Large intestine (tissue), 3 donors: ENCODE results near the gene PLXDC2. TPM values are rescaled to one million over a fixed set of nuclear protein-coding genes. Genes with fewer than 3 reads are reported as not detected.

Experiments
- DNase-seq, 2 donors: peaks; one replicate each; pipeline versions ENCODE4 v3.0.0 to v3.0.0-alpha.2; 2013
- H3K27ac ChIP-seq: one replicate; pipeline ENCODE4 v1.5.1; 2013; ENCODE audit warnings: low read length
- H3K27me3 ChIP-seq: 2 replicates; pipeline ENCODE4 v1.6.1; 2013; ENCODE audit warnings: low read length; ENCODE audit not compliant: control insufficient read depth, insufficient read depth
- H3K36me3 ChIP-seq: 2 replicates; pipeline ENCODE4 v1.6.1; 2013; ENCODE audit warnings: low read length; ENCODE audit not compliant: control insufficient read depth, insufficient read depth
- H3K4me1 ChIP-seq: one replicate; pipeline ENCODE4 v1.6.1; 2013; ENCODE audit warnings: low read length; ENCODE audit not compliant: control insufficient read depth, insufficient read depth
- H3K4me3 ChIP-seq: one replicate; pipeline ENCODE4 v1.5.1; 2013; ENCODE audit warnings: low read length
- H3K9me3 ChIP-seq: one replicate; pipeline ENCODE4 v1.6.1; 2013; ENCODE audit warnings: mild to moderate bottlenecking, low read depth, low read length, moderate library complexity; ENCODE audit not compliant: control insufficient read depth
- WGBS: methylation state at CpG from one replicate; pipeline ENCODE4 v1.1.5; 2013; ENCODE audit warnings: low lambda C conversion rate; ENCODE audit not compliant: insufficient coverage; 5-methylcytosine and 5-hydroxymethylcytosine counted together
- polyA plus RNA-seq: library from polyadenylated mRNA; unstranded; fragments of 120-200 nt; gene quantifications from one replicate; pipeline ENCODE4 v1.2.1, GENCODE V29; 2013

PLXDC2 gene
- polyA plus RNA-seq, 1 donor = 19.0 TPM

- Histone ChIP-seq H3K27me3 (no peaks in the 10 kb centered on the region), H3K4me1 (no peaks in the 10 kb centered on the region), H3K36me3 (no peaks in the 10 kb centered on the region), H3K27ac (no peak overlapping the region), H3K4me3 (no peak overlapping the region), H3K9me3 (no peaks in the 10 kb centered on the region)
- DNase-seq = no peak
- 100% methylated on average over 1 of the region's 5 CpGs for WGBS
Observed at GRCh38 chr10:19906108-19906791, 90.0 kb downstream of the PLXDC2 start.

GRCh38 chr10:19908991-19909696 lies 92.9 kb downstream of the PLXDC2 start:
- H3K27ac ChIP-seq = no peak overlapping the region
- no peaks in the 10 kb centered on the region for H3K4me1 ChIP-seq
- DNase-seq = no peak
- no peaks in the 10 kb centered on the region for H3K27me3 ChIP-seq
- no CpG with 5 or more reads among the region's 3 CpGs for WGBS
- peaks cover 3% of the 10 kb centered on the region for H3K9me3 ChIP-seq
- H3K4me3 ChIP-seq = no peak overlapping the region
- H3K36me3 ChIP-seq = no peaks in the 10 kb centered on the region

GRCh38 chr10:19911886-19912285 lies 95.7 kb downstream of the PLXDC2 start:
- H3K36me3 ChIP-seq = no peaks in the 10 kb centered on the region
- H3K27ac ChIP-seq = no peak overlapping the region
- peaks cover 3% of the 10 kb centered on the region for H3K9me3 ChIP-seq
- no peak for DNase-seq
- no peaks in the 10 kb centered on the region for H3K27me3 ChIP-seq
- H3K4me3 ChIP-seq = no peak overlapping the region
- no peaks in the 10 kb centered on the region for H3K4me1 ChIP-seq
- no CpG with 5 or more reads among the region's 2 CpGs for WGBS

DNA sequence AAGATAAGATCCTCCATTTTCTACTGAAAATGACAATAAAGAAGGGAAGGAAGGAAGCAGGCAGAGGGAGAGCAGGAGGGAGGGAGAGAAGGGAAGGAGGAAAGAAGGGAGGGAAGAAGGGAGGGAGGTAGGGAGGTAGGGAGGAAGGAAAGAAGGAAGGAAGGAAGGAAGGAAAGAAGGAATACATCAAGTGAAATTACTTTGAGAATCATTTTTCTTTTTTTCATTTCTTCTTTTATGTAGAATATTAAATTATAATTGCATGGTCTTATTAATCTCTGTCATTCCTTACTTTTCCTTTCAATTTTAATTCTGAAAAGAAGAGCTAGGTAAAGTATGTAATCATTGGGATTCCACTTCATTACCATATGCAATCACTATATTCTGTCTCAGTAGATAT lies 97.8 kb downstream of the PLXDC2 start:
- Histone ChIP-seq H3K27ac (no peak overlapping the region), H3K4me1 (peaks cover 13% of the 10 kb centered on the region), H3K36me3 (no peaks in the 10 kb centered on the region), H3K4me3 (no peak overlapping the region), H3K27me3 (no peaks in the 10 kb centered on the region), H3K9me3 (peaks cover 3% of the 10 kb centered on the region)
- DNase-seq = no peak

GRCh38 chr10:19915125-19915524 lies 98.9 kb downstream of the PLXDC2 start:
- Histone ChIP-seq H3K27me3 (no peaks in the 10 kb centered on the region), H3K36me3 (no peaks in the 10 kb centered on the region), H3K27ac (no peak overlapping the region), H3K9me3 (peaks cover 3% of the 10 kb centered on the region), H3K4me1 (peaks cover 15% of the 10 kb centered on the region), H3K4me3 (no peak overlapping the region)
- DNase-seq = no peak

DNA sequence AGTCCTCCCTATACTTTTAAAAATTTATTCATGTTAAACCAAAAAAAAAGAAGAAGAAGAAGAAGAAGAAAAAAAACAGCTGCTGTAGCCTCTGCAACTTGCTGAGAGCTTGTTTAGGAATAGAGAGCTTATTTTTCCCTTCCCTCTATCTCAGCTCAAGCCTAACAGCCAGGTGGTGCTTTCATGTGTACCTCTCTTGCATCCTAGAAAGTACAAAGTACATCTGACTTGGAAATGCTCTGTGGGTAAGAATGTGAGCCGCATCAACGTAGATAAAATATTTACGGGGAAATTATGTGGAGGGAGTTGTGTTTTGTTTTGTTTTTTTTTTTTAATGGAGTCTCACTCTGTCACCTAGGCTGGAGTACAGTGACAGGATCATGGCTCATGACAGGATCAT lies 99.6 kb downstream of the PLXDC2 start:
- H3K36me3 ChIP-seq = no peaks in the 10 kb centered on the region
- peaks cover 17% of the 10 kb centered on the region for H3K4me1 ChIP-seq
- DNase-seq = peak in 1 of 2 donors; percentile 72
- no peaks in the 10 kb centered on the region for H3K27me3 ChIP-seq
- peak overlapping the region; percentile 8 for H3K27ac ChIP-seq
- H3K9me3 ChIP-seq = peaks cover 3% of the 10 kb centered on the region
- H3K4me3 ChIP-seq = no peak overlapping the region
- no CpG with 5 or more reads among the region's 3 CpGs for WGBS

DNA sequence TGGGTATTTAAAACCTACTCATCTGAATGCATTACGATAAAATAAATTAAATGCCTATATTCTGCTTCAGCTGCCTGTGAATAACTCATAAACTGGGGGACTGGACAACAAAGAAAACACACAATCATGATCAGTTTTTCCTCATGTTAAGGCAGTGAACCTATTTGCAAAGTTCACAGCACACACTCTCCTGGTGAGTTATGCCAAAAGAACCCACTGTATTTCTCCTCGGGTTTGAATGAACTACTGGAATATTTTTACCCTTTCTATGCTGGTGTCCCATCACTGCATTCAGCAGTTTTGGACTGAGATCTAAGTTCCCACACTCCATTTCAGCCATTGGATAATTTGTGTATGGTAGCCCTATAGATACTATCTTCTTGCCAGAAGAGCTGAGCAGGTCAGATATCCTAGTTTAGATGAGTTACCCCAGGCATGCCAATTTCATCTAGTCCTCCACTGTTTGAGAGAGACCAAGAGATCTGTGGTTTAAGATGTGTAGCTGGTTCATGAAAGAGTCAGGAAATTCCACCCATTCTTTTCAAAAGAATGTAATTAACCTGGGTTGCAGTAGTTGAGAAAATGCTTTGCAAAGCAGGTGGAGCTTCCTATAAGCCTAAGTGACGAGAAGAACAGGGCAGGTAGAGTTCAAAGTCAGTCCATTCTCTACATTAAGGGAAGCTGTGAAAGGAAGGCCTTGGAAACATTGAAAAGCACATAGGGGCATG lies 101.7 kb downstream of the PLXDC2 start:
- Histone ChIP-seq H3K9me3 (peaks cover 3% of the 10 kb centered on the region), H3K4me1 (peaks cover 24% of the 10 kb centered on the region), H3K27ac (peak overlapping the region; percentile 25), H3K36me3 (no peaks in the 10 kb centered on the region), H3K27me3 (no peaks in the 10 kb centered on the region), H3K4me3 (no peak overlapping the region)
- WGBS = 80% methylated on average over 1 of the region's 3 CpGs
- peak in 1 of 2 donors; percentile 35 for DNase-seq

DNA sequence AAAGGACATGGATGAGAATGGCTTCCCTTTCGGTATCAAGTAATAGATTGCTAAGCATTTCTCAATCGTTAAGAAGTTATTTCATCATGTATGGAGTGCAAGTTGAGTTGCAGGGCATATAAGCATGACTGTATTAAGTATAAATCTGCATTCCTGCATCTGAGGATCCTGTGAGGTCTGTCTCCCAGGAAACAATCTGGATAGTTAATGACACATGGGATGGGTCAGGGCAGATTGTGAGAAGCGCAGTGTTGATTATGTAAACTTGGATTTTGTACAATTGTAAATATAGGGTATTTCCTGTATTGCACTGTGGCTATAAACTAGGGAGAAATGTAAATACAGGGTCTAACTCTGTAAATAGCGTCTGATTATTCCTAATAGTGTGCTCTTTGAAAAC lies 102.6 kb downstream of the PLXDC2 start:
- no peak overlapping the region for H3K4me3 ChIP-seq
- DNase-seq = peak; percentile 45 to 73
- no peaks in the 10 kb centered on the region for H3K36me3 ChIP-seq
- peaks cover 24% of the 10 kb centered on the region for H3K4me1 ChIP-seq
- H3K9me3 ChIP-seq = peaks cover 2% of the 10 kb centered on the region
- H3K27ac ChIP-seq = no peak overlapping the region
- 20% methylated on average over 1 of the region's 4 CpGs for WGBS
- no peaks in the 10 kb centered on the region for H3K27me3 ChIP-seq

DNA sequence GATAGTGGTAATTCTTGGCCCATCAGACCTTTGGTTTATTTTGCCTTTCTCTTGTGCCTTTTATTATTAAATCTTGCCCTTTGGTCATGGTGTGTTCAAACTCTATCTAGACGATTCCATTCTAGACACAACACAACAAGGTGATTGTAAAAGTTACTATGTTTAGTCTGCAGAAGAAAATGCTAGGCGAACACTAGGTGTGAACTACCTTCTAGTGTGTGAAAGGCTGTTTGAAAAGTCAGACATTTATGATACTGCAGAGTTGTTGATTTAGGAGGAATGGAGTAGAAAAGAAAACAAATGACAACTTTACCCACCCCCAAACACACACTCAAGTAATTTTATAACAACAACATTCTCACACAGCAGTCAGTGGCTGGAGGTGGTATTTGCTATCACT lies 103.4 kb downstream of the PLXDC2 start:
- no peaks in the 10 kb centered on the region for H3K27me3 ChIP-seq
- H3K9me3 ChIP-seq = no peaks in the 10 kb centered on the region
- peak in 1 of 2 donors; percentile 70 for DNase-seq
- WGBS = no CpG with 5 or more reads among the region's 2 CpGs
- no peaks in the 10 kb centered on the region for H3K36me3 ChIP-seq
- no peak overlapping the region for H3K4me3 ChIP-seq
- H3K4me1 ChIP-seq = peaks cover 24% of the 10 kb centered on the region
- peak overlapping the region; percentile 28 for H3K27ac ChIP-seq

GRCh38 chr10:19920075-19920726 lies 104.0 kb downstream of the PLXDC2 start:
- Histone ChIP-seq H3K4me3 (no peak overlapping the region), H3K36me3 (no peaks in the 10 kb centered on the region), H3K27me3 (no peaks in the 10 kb centered on the region), H3K27ac (peak overlapping the region; percentile 28), H3K9me3 (no peaks in the 10 kb centered on the region), H3K4me1 (peaks cover 24% of the 10 kb centered on the region)
- WGBS = no CpG with 5 or more reads among the region's 4 CpGs
- no peak for DNase-seq
